K562 (cell line): ENCODE results near the gene AACS. TPM values are rescaled to one million over a fixed set of nuclear protein-coding genes. Genes with fewer than 3 reads are reported as not detected.

Source experiments
- ATAC-seq: fragments of 200-7000 bp; cut with Tn5 transposase; 3 replicates; pipeline ENCODE4 v1.9.1; 2020; ENCODE audit warnings: moderate library complexity
- BruUV-seq: library from RNA; stranded (reverse); fragments of 400-500 nt; replicated peaks from 2 replicates; lab custom pipeline; 2021; lab: Mats Ljungman, UMichigan
- CTCF ChIA-PET: fragments of 300-600 bp; formaldehyde crosslinking; extraction: SDS; loops from one replicate; lab custom pipeline; 2021; ENCODE audit warnings: low intra/inter-chr PET ratio; lab: Yijun Ruan, JAX
- POLR2A ChIA-PET: fragments of 300-600, 350-650 bp; sonication (Branson Sonifier 250); formaldehyde crosslinking; extraction: SDS; loops from one replicate; lab custom pipeline; 2021; ENCODE audit warnings: antibody characterized with exemption, inconsistent platforms; lab: Yijun Ruan, JAX
- DNase-seq, 4 experiments: peaks; one replicate each; pipeline versions ENCODE4 v3.0.0 to v3.0.0-alpha.2; 2011 to 2018; ENCODE audit warnings: low spot score in 3 of 4, mixed read lengths in 3 of 4; ENCODE audit errors: extremely low read depth in 1 of 4
- FAIRE-seq: peaks from 2 replicates; lab custom pipeline; 2011; peaks lifted over from hg19 to GRCh38; lab: Jason Lieb, UNC
- H2AFZ ChIP-seq: 2 replicates; pipeline ENCODE4 v1.6.0; 2011; ENCODE audit warnings: low read depth, low read length, control low read depth, inconsistent platforms
- H3K27ac ChIP-seq: fragments of 200-600 bp; 3 replicates; pipeline ENCODE4 v1.8.0; 2011; ENCODE audit warnings: low read depth, mild to moderate bottlenecking, control low read depth, inconsistent platforms, low read length, moderate library complexity, mixed read lengths; ENCODE audit errors: extremely low read depth
- H3K27me3 ChIP-seq, 2 experiments: fragments of 300-600 bp in 1 of 2; 2 replicates in 1 of 2; 3 replicates in 1 of 2; pipeline versions ENCODE4 v1.6.0 to v1.8.0; 2011; ENCODE audit warnings: inconsistent platforms in 2 of 2, low read length in 2 of 2, mild to moderate bottlenecking in 1 of 2, mixed read lengths in 1 of 2, moderate library complexity in 1 of 2; ENCODE audit not compliant: control insufficient read depth in 2 of 2, insufficient read depth in 2 of 2
- H3K36me3 ChIP-seq: fragments of 300-600 bp; 3 replicates; pipeline ENCODE4 v1.8.0; 2011; ENCODE audit warnings: mild to moderate bottlenecking, low read length, inconsistent platforms; ENCODE audit not compliant: control insufficient read depth, insufficient read depth
- H3K4me1 ChIP-seq, 2 experiments: fragments of 200-600 bp in 1 of 2; replicated peaks in 1 of 2; 2 replicates in 1 of 2; 3 replicates in 1 of 2; pipeline versions ENCODE4 v1.5.1 to v1.8.0; 2011; ENCODE audit warnings: inconsistent platforms in 2 of 2, low read length in 2 of 2, mild to moderate bottlenecking in 1 of 2, mixed read lengths in 1 of 2, moderate library complexity in 1 of 2; ENCODE audit not compliant: control insufficient read depth in 2 of 2, insufficient read depth in 2 of 2
- H3K4me2 ChIP-seq: 2 replicates; pipeline ENCODE4 v1.6.1; 2011; ENCODE audit warnings: low read length, control low read depth, inconsistent platforms, mixed read lengths; ENCODE audit not compliant: insufficient read depth
- H3K4me3 ChIP-seq: fragments of 200-600 bp; sonication (generic), shearing (Covaris generic); 2 replicates; pipeline ENCODE4 v1.5.1; 2016; ENCODE audit warnings: control low read depth, inconsistent platforms
- H3K79me2 ChIP-seq: fragments of 200-600 bp; 3 replicates; pipeline ENCODE4 v1.8.0; 2011; ENCODE audit warnings: low read length, inconsistent platforms; ENCODE audit not compliant: control insufficient read depth, insufficient read depth
- H3K9ac ChIP-seq, 2 experiments: 2 replicates each; pipeline versions ENCODE4 v1.6.0 to v1.6.1; 2011; ENCODE audit warnings: low read depth in 2 of 2, low read length in 2 of 2, control low read depth in 1 of 2, inconsistent platforms in 1 of 2, mild to moderate bottlenecking in 1 of 2, mixed read lengths in 1 of 2; ENCODE audit not compliant: insufficient read depth in 1 of 2
- H3K9me1 ChIP-seq: one replicate; pipeline ENCODE4 v1.6.0; 2011; ENCODE audit warnings: inconsistent platforms, mild to moderate bottlenecking, low read length, moderate library complexity; ENCODE audit not compliant: control insufficient read depth, insufficient read depth
- H3K9me3 ChIP-seq: replicated peaks from 2 replicates; pipeline ENCODE4 v1.5.1; 2011; ENCODE audit warnings: low read depth, low read length, inconsistent platforms; ENCODE audit not compliant: control insufficient read depth, insufficient read depth
- H4K20me1 ChIP-seq: replicated peaks from 2 replicates; pipeline ENCODE4 v1.6.1; 2011; ENCODE audit warnings: low read length, inconsistent platforms, mixed read lengths; ENCODE audit not compliant: control insufficient read depth, insufficient read depth
- BACH1 ChIP-seq: fragments of 200-800 bp; sonication (Bioruptor generic); IDR thresholded peaks from 2 replicates; pipeline ENCODE4 v1.6.1; 2016; ENCODE audit warnings: missing genetic modification characterization, missing compliant biosample characterization
- CBFA2T3 ChIP-seq: fragments of 450-650 bp; IDR thresholded peaks from 2 replicates; pipeline ENCODE4 v1.6.1; 2017
- CBX8 ChIP-seq: fragments of 200-600 bp; sonication (generic); IDR thresholded peaks from 2 replicates; pipeline ENCODE4 v1.6.1; 2012; ENCODE audit warnings: borderline replicate concordance, mixed run types, low read depth, mild to moderate bottlenecking, moderate library complexity, mixed read lengths, low read length, control low read depth, inconsistent platforms; ENCODE audit not compliant: poor library complexity, severe bottlenecking; ENCODE audit errors: extremely low read depth
- E2F1 ChIP-seq: sonication (generic); formaldehyde crosslinking; IDR thresholded peaks from 2 replicates; pipeline ENCODE4 v1.8.1; 2023; ENCODE audit warnings: mild to moderate bottlenecking, missing genetic modification reagents, moderate library complexity
- ELK3 ChIP-seq: fragments of 450-650 bp; formaldehyde crosslinking; IDR thresholded peaks from 2 replicates; pipeline ENCODE4 v1.4.0; 2020; ENCODE audit warnings: mild to moderate bottlenecking
- HLTF ChIP-seq: fragments of 450-650 bp; IDR thresholded peaks from 2 replicates; pipeline ENCODE4 v1.6.1; 2016
- NELFE ChIP-seq: IDR thresholded peaks from 2 replicates; pipeline ENCODE4 v1.6.1; 2011; ENCODE audit warnings: mild to moderate bottlenecking; ENCODE audit not compliant: insufficient read depth, insufficient read length
- POLR2G ChIP-seq: fragments of 200-400 bp; formaldehyde crosslinking; IDR thresholded peaks from 2 replicates; pipeline ENCODE4 v1.6.1; 2017; ENCODE audit warnings: low read depth, mild to moderate bottlenecking, antibody characterized with exemption, low read length, moderate library complexity
- STAT5B ChIP-seq: fragments of 250-450 bp; sonication (Bioruptor Pico); IDR thresholded peaks from 2 replicates; pipeline ENCODE4 v1.8.0; 2021; ENCODE audit warnings: mild to moderate bottlenecking, inconsistent platforms
- ZNF408 ChIP-seq: fragments of 250-450 bp; sonication (Bioruptor Pico); IDR thresholded peaks from 2 replicates; pipeline ENCODE4 v1.4.0; 2020; ENCODE audit warnings: low read depth, mild to moderate bottlenecking, moderate library complexity
- ZNF507 ChIP-seq: conservative IDR thresholded peaks from 2 replicates; pipeline ENCODE4 v1.6.1; 2017; ENCODE audit warnings: missing genetic modification characterization, missing compliant biosample characterization
- ZNF639 ChIP-seq, 2 experiments: fragments of 200-800 bp in 1 of 2; sonication (Bioruptor generic) in 1 of 2; sonication (generic) in 1 of 2; formaldehyde crosslinking in 1 of 2; IDR thresholded peaks in 1 of 2; conservative IDR thresholded peaks in 1 of 2; 2 replicates each; pipeline versions ENCODE4 v1.5.0 to v1.6.1; 2016 to 2020; ENCODE audit warnings: missing compliant biosample characterization in 1 of 2, missing genetic modification characterization in 1 of 2, missing genetic modification reagents in 1 of 2
- WGBS: fragments of 100-300 bp; shearing (Covaris generic); methylation state at CpG from one replicate; pipeline ENCODE4 v1.1.6; 2016; ENCODE audit warnings: low coverage, mixed read lengths; ENCODE audit not compliant: insufficient coverage; ENCODE audit errors: missing lambda C conversion rate; 5-methylcytosine and 5-hydroxymethylcytosine counted together
- in situ Hi-C: fragments of 300-500 bp; cut with MboI; formaldehyde crosslinking; loops from 4 replicates; pipeline ENCODE4 v1.15.0; 2018; ENCODE audit warnings: inconsistent platforms, mixed read lengths
- intact Hi-C: fragments of 100-400 bp; cut with micrococcal nuclease; formaldehyde crosslinking; loops from 2 replicates; pipeline ENCODE4 v1.14.2; 2022
- polyA plus RNA-seq, 8 experiments: library from polyadenylated mRNA; depleted of rRNA in 4 of 8; stranded (reverse) in 5 of 8; unstranded in 3 of 8; fragments of >200 nt; fragmentation: Nextera tagmentation in 2 of 8; fragmentation: Illumina TruSeq in 1 of 8; extraction: Ambion mirVana in 2 of 8; extraction: Trizol in 1 of 8; gene quantifications; 2 replicates each; pipeline versions ENCODE4 v1.2.1 to v1.2.3, GENCODE V29; 2011 to 2014; ENCODE audit warnings: inconsistent platforms in 1 of 8, missing spikeins in 1 of 8
- total RNA-seq, 7 experiments: library from RNA; depleted of rRNA in 6 of 7; stranded (reverse); fragments of >200 nt in 6 of 7; fragmentation: Illumina TruSeq in 2 of 7; extraction: Trizol in 2 of 7; gene quantifications; 2 replicates each; pipeline versions ENCODE4 v1.2.1 to v1.2.3, GENCODE V29; 2011 to 2021; ENCODE audit warnings: low replicate concordance in 1 of 7

The AACS gene
- total and polyA plus RNA-seq, 9 of the 15 experiments (the other 6 are each of a cell fraction or from before 2014, with no cell fraction given), result 2.4 to 13.0 (median 6.0) TPM

- Histone ChIP-seq H3K27me3 (peaks cover 12 to 70% of the 10 kb centered on the region in 2 experiments; a peak in 3 of 5 replicates), H3K79me2 (no peaks in the 10 kb centered on the region)
Measured at GRCh38 chr12:125143491-125143890, 78.3 kb downstream of the AACS start.

GRCh38 chr12:125145196-125145595 is 80.0 kb downstream of the AACS start:
- Histone ChIP-seq H3K4me2 (no peak overlapping the region), H3K36me3 (no peaks in the 10 kb centered on the region), H2AFZ (no peak overlapping the region), H3K27ac (no peak overlapping the region), H3K27me3 (peaks cover 12 to 57% of the 10 kb centered on the region in 2 experiments; a peak in 3 of 5 replicates), H4K20me1 (no peaks in the 10 kb centered on the region; the same call in 1 of the 2 replicates), H3K9me3 (no peaks in the 10 kb centered on the region), H3K9me1 (no peaks in the 10 kb centered on the region), H3K9ac (peak overlapping the region in 1 of 2 experiments; percentile 23; a peak in 1 of 4 replicates), H3K79me2 (no peaks in the 10 kb centered on the region), H3K4me1 (no peaks in the 10 kb centered on the region; a peak in 1 of 5 replicates), H3K4me3 (no peak overlapping the region)
- WGBS, result 10% methylated on average over 12 of the region's 12 CpGs
- FAIRE-seq, result no peak
- intact Hi-C loops (no loop called here), in situ Hi-C loops (no loop called here)
- no peak for ATAC-seq
- no TSS peak for BruUV-seq
- POLR2A ChIA-PET, result interaction anchor here (0.8 kb wide), 1 partner anchor 12 kb away, joined by 3 read pairs; no protein-coding TSS in a partner anchor
- no peak for DNase-seq
- CTCF ChIA-PET, result no interaction called here
- TF ChIP-seq ZNF639 (CRISPR knock-in tag; conservative IDR thresholded peaks at IDR 0.05 in 1 of 2, IDR thresholded peaks at IDR 0.05 in 1 of 2) (no peak), ZNF408 (CRISPR knock-in tag) (no peak), CBFA2T3 (no peak), E2F1 (CRISPR knock-in tag) (no peak), BACH1 (tag) (no peak), NELFE (no peak), ZNF507 (no peak), HLTF (no peak), ELK3 (CRISPR knock-in tag) (no peak), CBX8 (no peak)

More at GRCh38 chr12:125143491-125143890, 78.3 kb downstream of the AACS start:
- H3K4me1 ChIP-seq, result peaks cover 0 to 4% of the 10 kb centered on the region in 2 experiments; a peak in 1 of 5 replicates
- BruUV-seq, result no TSS peak
- H3K27ac ChIP-seq, result no peak overlapping the region
- in situ Hi-C loops, result no loop called here
- no peaks in the 10 kb centered on the region for H3K9me3 ChIP-seq
- no peaks in the 10 kb centered on the region for H3K9me1 ChIP-seq
- WGBS, result 12% methylated on average over 9 of the region's 9 CpGs
- CTCF ChIA-PET, result no interaction called here
- POLR2A ChIA-PET, result interaction anchor here (1.1 kb wide), 1 partner anchor 10 kb away, joined by 4 read pairs; no protein-coding TSS in a partner anchor
- DNase-seq (no peak), ATAC-seq (no peak; the same call in 2 of the 3 replicates), FAIRE-seq (no peak)
- H3K4me3 ChIP-seq, result no peak overlapping the region
- no peaks in the 10 kb centered on the region for H3K36me3 ChIP-seq
- intact Hi-C loops, result no loop called here
- 0 out of 4 replicates have a peak overlapping the region, but pooled peaks of 1 of the 2 experiments have one; percentile 12 for H3K9ac ChIP-seq
- H3K4me2 ChIP-seq, result no peak overlapping the region
- TF ChIP-seq POLR2G, result peak; percentile 45
- no peak for TF ChIP-seq STAT5B (CRISPR knock-in tag)
- no peaks in the 10 kb centered on the region; the same call in 1 of the 2 replicates for H4K20me1 ChIP-seq
- no peak overlapping the region for H2AFZ ChIP-seq
